WERI-Rb-1 (cell line): ENCODE data around the gene MYRIP.
"Not testable (repeated sequence)": the region's sequence is repeated elsewhere in the genome, so short reads cannot be mapped to it uniquely, and the experiment has no call there.

ENCODE experiments used
- DNase-seq: peaks from one replicate; pipeline ENCODE4 v3.0.0-alpha.2; 2020
- H3K27ac ChIP-seq: fragments of 250-450 bp; sonication (Bioruptor Pico); 2 replicates; pipeline ENCODE4 v1.5.1; 2020; ENCODE audit warnings: mild to moderate bottlenecking, moderate library complexity
- H3K27me3 ChIP-seq: fragments of 250-450 bp; sonication (Bioruptor Pico); 2 replicates; pipeline ENCODE4 v1.5.1; 2021; ENCODE audit warnings: mild to moderate bottlenecking, low read depth, moderate library complexity; ENCODE audit not compliant: insufficient read depth, severe bottlenecking
- H3K36me3 ChIP-seq: fragments of 250-450 bp; sonication (Bioruptor Pico); 2 replicates; pipeline ENCODE4 v1.5.1; 2020; ENCODE audit warnings: mild to moderate bottlenecking, moderate library complexity
- H3K4me3 ChIP-seq: 2 replicates; pipeline ENCODE4 v1.5.1; 2011; ENCODE audit warnings: low read depth, mild to moderate bottlenecking, control low read depth, low read length
- H3K9me3 ChIP-seq: fragments of 250-450 bp; sonication (Bioruptor Pico); 2 replicates; pipeline ENCODE4 v1.5.1; 2021; ENCODE audit warnings: mild to moderate bottlenecking, moderate library complexity; ENCODE audit not compliant: severe bottlenecking
- CTCF ChIP-seq: IDR thresholded peaks from 2 replicates; pipeline ENCODE4 v1.5.1; 2011; ENCODE audit warnings: low read depth, mild to moderate bottlenecking, control low read depth, inconsistent platforms, low read length

Gene MYRIP

GRCh38 chr3:40019376-40019775 is 210.0 kb downstream of the MYRIP start:
- H3K27ac ChIP-seq: no peak overlapping the region
- no peaks in the 10 kb centered on the region for H3K36me3 ChIP-seq
- no peak overlapping the region for H3K4me3 ChIP-seq
- TF ChIP-seq CTCF: no peak
- no peaks in the 10 kb centered on the region for H3K27me3 ChIP-seq
- DNase-seq: no peak
- H3K9me3 ChIP-seq: no peaks in the 10 kb centered on the region

- DNase-seq: no peak
- TF ChIP-seq CTCF: no peak
- no peaks in the 10 kb centered on the region for H3K27me3 ChIP-seq
Observed at GRCh38 chr3:40020689-40021088, 211.3 kb downstream of the MYRIP start.

GRCh38 chr3:40021338-40021737 is 211.9 kb downstream of the MYRIP start:
- H3K27me3 ChIP-seq: no peaks in the 10 kb centered on the region
- TF ChIP-seq CTCF: no peak
- no peak for DNase-seq
- no peaks in the 10 kb centered on the region for H3K9me3 ChIP-seq
- H3K4me3 ChIP-seq: no peak overlapping the region
- H3K36me3 ChIP-seq: no peaks in the 10 kb centered on the region
- H3K27ac ChIP-seq: no peak overlapping the region

More at GRCh38 chr3:40020689-40021088, 211.3 kb downstream of the MYRIP start:
- Histone ChIP-seq H3K9me3 (no peaks in the 10 kb centered on the region), H3K4me3 (no peak overlapping the region), H3K27ac (no peak overlapping the region), H3K36me3 (no peaks in the 10 kb centered on the region)

- Histone ChIP-seq H3K9me3 (no peaks in the 10 kb centered on the region), H3K4me3 (no peak overlapping the region), H3K27me3 (no peaks in the 10 kb centered on the region), H3K36me3 (no peaks in the 10 kb centered on the region), H3K27ac (no peak overlapping the region)
- no peak for DNase-seq
- TF ChIP-seq CTCF: no peak
Observed at GRCh38 chr3:40022297-40022827, 213.0 kb downstream of the MYRIP start.

- no peak overlapping the region for H3K27ac ChIP-seq
Observed at GRCh38 chr3:40024526-40024925, 215.1 kb downstream of the MYRIP start.

GRCh38 chr3:40025892-40026291 is 216.5 kb downstream of the MYRIP start:
- not testable (repeated sequence) for DNase-seq, H3K27me3 ChIP-seq, H3K4me3 ChIP-seq, H3K9me3 ChIP-seq, H3K27ac ChIP-seq, H3K36me3 ChIP-seq

More at GRCh38 chr3:40024526-40024925, 215.1 kb downstream of the MYRIP start:
- H3K4me3 ChIP-seq: no peak overlapping the region
- no peak for TF ChIP-seq CTCF
- H3K9me3 ChIP-seq: no peaks in the 10 kb centered on the region
- no peaks in the 10 kb centered on the region for H3K27me3 ChIP-seq
- no peak for DNase-seq
- H3K36me3 ChIP-seq: no peaks in the 10 kb centered on the region
